Ramos (cell line): ENCODE data around the gene PGLYRP4.

ENCODE experiments used
- in situ Hi-C: fragments of 300-500 bp; cut with MboI; formaldehyde crosslinking; loops from one replicate; pipeline ENCODE4 v1.14.3; 2022; ENCODE audit warnings: low sequenced_read_pairs; ENCODE audit not compliant: unreplicated experiment

PGLYRP4 gene

DNA sequence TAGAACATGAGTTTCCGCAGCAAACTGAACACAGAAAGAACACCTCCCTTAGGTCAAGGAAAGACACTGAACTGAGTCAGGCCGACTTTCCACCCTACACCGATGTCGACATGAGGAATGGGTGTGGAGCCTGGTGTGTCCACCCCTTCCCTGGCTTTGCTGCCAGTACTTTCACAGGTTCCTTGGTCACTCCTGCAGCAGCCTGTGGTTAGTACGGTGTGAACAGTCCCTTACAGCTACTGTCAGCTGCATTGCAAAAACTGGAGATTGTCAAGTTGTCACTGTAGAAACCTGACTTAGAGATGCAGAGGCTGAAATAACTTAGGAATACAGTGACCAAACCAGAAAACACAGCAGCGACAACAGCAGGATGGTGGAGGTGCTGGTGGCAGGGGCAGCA is 43.0 kb downstream of the PGLYRP4 start:
- in situ Hi-C loops: no loop called here

DNA sequence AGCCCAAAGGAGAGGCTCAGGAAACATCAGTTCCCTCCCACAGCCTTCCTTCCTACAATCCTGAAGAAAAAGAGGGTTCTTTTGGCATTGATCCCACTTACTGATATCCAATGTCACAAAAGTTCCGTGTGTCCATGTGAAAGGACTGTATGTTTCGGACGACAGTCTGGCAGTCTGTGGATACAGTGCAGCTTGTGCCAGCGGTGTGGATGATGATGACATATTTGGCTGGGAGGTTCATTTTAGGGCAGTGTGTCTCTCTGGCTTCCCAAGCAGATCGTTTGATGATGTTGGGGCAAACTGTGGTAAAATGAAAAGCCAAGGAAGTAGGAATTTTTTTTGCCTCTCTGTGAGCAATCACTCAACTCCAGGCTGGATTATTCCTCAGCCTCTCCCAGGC is 46.3 kb downstream of the PGLYRP4 start:
- in situ Hi-C loops: no loop called here

DNA sequence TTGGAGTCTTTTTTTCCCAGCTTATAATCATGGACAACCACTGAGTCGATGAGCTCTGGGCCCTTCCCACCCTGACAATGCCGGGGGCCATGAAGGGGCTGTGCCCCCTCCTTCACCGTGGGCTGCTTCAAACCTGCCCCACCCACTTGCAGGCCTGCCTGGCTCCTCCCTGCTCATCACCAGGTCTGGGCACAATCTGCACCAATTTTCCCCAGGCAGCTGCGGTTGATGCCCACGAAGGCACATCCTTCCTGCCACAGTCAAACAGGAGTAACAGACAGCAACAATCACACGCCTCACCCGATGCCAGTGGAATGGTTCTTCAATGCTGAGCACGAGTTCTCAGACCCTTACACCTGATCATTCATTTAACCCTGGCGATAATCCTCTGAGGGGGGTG is 54.8 kb downstream of the PGLYRP4 start:
- in situ Hi-C loops: no loop called here

DNA sequence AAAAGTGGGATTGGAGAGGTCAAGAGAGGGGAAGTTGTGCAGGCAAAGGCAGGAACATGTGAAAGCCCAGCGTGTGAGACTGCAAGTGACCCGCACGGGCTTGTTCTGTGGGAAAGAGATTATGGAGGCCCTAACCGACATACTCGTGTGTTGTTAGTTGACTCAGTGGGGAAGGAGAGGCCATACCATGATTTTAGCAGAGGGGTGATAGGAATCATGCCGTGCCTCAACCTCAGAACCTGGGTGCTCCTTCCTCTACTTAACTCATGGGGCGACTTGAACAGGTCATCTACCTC is 55.2 kb downstream of the PGLYRP4 start:
- in situ Hi-C loops: no loop called here

DNA sequence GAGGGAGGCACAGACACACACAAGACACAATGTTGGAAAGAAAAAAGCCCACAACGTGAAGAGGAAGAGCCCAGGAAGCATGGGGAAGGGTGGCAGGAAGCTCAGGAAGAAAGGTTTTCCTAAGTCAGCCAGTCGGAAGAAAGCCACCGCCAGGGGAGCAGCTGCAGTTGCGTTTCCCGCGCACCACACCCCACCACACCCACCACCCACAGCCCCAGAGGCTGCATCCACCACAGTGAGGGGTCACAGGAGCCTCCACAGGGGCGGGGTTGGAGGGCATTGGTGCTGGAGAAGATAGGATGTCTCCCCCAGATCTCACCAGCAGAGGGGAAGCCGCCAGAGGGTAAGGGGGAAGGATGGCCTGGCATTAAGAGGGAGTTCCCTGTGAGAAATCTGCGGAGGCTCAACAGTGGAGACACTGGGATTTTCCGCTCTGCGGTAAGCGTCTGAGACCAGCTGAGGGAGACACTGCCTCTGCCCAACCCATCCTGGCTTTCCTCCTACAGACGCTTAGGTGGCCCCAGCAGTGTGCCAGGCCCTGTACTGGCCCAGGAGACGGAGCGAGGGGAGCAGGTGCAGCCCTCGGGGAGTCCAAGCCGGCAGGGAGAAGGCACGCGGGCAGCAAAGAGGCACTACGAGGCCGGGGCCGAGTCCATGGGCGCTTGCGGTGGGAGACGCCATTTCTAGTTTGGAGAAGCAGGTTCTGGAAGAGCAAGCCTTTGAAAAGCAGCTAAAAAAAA is 55.7 kb downstream of the PGLYRP4 start:
- in situ Hi-C loops: no loop called here

DNA sequence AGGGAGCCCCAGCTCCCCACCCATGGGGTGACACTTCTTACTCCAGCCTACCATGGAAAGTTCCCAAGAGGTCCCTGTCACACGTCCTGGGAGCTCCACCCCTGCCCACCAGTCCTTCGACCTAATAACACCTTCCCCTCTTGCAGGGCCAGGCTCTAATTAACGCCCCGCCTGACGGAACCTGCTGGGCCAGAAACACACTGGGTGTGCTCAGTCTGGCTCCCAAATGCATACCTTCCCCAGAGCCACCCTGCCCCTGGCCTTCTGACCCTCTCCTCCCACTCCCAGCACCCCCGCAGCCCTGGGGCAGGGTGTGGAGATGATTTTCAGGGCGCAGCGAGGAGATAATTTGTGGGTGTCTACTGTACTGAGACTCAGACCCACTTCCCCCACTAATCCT is 56.5 kb downstream of the PGLYRP4 start:
- in situ Hi-C loops: no loop called here

DNA sequence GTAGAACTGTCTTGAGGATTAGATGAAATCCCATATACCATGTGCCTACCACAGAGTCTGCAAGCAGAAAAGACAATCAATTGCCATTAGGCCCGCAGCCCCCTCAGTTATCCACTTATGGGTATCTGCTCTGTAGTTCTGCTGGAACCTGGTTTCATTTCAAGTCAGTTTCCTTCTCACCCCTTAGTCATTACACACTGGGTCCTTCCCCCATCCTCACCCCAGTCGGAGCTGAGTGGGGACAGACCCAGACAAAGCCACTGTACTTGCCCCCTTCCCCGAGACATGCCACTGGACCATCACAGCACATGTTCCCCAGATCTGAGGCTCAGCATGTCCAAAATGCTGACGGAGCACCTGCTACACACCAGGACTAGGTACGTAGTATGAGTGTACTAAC is 57.1 kb downstream of the PGLYRP4 start:
- in situ Hi-C loops: no loop called here

DNA sequence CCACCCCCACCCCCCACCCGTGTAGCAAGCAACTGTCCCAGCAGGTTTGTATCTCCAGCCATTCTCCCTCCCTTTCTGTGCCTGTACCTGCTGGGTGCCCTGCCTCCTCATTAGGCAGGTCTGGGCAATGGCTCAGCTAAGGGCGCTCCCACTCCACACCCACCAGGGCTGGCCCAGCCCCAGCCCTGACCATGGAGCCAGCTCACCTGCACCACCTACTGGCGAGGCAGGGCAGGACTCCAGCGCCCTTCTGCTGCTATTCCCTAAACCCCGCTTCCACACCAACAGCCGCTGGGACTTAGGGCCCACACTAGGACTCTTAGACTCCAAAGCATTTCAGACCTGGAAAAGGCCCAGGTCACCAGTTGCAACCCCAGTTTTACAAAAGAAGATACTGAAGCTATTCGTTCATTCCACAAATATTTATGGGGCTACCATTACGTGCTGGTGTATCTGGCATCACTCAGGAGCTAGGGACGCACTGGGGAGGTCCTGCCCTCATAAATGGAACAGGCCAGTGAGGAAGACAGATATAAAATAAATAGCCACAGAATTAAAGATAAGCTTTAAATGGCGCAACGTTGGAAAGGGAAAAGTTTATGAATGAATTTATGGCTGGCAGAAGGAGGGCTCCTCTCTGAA is 59.9 kb downstream of the PGLYRP4 start:
- in situ Hi-C loops: no loop called here
